GM21619 (cell line): Measurements from ENCODE around the gene GNAS.
"Not testable (repeated sequence)": the region's sequence is repeated elsewhere in the genome, so short reads cannot be mapped to it uniquely, and the experiment has no call there.

Experiments
- ATAC-seq: cut with Tn5 transposase; IDR thresholded peaks from one replicate; pipeline ENCODE4 v1.9.1; 2021; ENCODE audit not compliant: unreplicated experiment

GNAS gene

DNA sequence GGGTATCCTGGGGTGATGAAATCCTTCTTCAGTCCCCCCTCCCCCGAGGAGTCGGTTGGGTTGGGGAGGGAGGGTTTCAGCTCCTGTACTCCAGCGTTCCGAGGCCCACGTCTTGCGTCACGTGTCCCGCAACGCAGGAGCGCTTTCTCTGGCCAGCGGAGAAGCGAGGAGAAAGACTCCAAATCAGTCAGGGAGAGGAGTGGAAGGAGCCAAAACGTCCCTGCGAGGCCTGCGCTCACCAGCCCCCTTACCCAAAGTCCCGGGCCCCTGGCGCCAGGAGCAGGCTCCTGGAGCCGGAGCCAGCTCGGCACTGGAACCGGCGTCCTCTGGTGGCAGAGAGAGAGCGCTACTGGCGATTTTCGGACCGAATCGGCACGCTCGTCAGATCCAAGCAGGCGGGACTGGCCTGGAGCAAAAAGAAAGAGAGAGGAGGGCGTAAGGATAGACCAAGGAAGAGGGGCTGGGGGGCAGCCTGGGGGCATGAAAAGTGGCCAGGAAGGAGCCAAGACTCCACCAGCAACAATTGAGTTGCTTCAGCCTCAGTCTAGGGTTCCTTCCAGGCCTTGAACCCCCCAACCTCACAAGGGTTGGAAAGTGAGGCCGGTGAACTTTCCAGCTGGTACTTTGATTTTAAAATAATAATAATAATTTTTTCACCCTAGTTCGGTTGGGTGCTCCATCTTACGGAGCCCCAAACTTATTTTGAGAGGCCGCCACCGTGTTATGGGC lies at the start of gene GNAS:
Gene GNAS (plus strand): TSS at position 174 of the 729 bp plus-strand sequence.
- no peak for ATAC-seq

DNA sequence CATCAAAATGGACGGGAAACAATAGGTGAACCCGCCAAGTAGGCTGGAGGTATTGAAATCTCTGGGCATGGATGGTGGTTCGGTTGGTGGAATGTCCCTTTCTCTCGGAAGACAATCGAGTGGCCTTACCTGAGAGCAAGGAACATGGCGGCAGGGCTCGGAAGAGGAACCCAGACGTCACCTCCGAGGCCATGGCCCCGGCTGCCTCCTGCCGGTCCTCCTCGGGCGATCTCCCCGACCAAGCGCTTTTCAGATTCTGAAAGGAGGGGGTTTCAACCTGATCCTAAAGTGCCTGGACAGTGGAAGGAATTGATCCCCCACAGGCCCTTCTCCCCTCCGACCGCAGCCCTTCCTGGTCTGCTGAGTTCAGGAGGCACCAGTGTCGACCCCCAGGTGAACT lies 49.0 kb upstream of the GNAS start:
- ATAC-seq: no peak

DNA sequence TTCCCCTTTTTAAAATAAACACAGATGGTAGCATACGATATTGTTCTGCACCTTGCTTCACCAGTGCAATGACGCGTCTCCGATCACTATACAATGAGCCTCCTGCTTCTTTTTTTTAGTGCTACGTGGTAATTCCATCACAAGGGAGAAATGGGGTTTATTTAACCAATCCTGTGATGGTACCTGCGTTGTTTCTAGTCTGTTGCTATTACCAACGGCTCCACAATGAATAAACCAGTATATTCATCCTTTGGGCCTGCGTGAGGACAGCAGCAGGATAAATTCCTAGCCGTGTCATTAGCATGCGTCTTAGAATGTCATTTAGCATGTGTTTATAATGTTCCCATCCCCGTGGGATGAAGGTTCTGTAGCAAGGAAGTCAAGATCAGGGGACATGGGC lies 44.7 kb upstream of the GNAS start:
- no peak for ATAC-seq

DNA sequence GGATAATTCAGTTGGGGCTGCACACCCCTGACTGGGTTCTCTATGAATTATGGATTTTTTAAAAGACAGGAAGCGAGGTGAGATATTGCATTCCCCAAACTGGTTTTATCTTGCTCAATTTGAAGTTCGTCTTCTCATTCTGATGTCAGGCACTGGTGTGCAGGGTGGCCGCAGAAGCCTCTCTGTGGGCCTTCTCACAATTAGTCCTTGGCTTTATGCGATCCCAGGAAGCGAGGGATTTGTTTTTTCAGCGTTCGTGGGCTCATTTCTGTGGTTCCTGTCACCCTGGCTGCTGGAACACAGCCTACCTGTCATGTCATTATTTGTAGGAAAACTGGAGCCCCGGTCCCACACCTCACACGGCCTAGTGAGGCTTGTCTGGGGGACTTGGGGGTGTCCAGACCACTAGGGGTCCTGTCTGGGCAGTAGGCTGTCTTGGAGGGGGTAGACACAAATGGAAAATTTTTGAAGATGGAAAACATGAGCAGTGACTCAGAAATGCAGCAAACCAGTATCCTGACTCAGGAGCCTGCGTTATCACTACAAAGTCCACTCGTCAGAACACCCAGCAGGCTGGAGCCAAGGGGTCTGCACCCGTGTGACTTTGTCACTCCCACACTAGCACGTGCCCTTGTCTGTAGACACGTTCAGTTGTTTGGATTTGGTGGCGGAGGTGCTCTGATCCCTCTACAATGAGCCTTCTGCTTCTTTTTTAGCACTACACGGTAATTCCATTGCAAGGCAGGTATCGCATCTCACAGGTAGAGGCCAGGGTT lies 44.1 kb upstream of the GNAS start:
- no peak for ATAC-seq

DNA sequence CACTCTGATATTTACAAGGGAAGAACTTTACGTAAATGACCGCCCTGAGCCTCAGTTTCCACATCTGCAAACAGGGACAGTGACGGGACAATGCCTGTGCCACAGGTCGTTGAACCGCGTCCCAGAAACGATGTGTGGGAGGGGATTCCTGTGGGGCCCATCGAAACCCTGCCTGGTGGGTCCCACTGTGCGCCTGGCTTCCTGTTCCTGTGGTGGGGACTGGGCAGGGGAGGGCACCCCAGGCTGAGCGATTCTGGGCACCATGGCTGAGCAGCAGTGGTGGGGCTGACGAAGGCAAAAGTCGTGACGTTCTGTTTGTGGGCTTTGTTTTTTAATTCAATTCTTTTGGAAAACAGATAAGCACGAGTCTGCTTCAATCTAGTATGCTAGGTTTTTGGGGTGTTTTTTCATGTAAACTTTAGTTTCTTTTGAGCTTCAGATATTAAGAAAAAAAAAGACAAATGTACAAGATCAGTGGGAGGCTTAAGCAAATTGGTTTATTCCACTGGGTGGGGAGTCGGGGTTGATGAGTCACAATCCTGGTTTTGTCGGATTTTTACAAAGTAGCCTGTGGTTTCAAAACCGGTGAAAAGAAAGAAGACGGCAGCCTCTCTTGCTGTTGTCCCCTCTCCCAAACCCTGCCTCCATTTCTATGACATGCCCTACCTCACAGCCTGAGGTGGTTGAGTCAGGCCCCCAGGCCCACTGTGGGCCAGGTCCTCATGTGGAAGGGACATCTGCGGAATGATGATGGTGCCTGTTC lies 42.2 kb upstream of the GNAS start:
- ATAC-seq: no peak

DNA sequence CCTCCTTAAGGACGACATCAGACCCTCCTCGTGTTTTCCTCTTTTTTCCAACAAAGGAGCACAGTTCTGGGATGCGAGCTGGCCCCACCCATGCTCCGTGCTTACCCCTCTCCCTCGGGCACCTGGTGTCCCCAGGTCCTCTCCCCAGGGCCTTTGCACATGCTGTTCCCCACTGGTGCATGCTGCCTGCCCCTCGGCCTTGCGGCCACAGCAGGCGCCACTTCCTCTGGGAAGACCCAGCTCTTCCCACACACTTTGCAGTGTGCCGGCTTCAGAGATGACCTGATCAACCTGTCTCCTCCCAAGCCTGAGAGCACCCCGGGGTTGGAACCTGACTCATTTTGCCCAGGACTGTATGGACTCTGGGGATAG lies 41.7 kb upstream of the GNAS start:
- ATAC-seq: no peak

DNA sequence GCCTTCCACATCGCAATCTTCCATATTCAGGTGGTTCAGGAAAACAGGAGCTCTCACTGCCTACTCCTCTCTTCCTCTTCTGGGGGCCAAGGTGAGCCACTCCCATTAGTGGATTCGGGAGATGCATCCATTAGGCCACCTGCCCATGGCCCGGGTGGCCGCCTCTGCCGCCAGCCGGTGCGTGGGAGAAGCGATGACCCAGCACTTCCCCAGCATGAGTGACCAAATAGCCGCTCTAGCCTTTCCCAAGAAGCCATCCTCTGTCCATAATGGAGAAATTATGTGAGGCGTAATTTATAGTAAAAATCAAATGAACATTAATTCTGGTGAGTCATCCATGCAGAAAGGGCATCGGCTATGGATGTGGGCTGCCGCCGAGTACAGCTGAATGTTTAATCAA lies 41.2 kb upstream of the GNAS start:
- no peak for ATAC-seq

DNA sequence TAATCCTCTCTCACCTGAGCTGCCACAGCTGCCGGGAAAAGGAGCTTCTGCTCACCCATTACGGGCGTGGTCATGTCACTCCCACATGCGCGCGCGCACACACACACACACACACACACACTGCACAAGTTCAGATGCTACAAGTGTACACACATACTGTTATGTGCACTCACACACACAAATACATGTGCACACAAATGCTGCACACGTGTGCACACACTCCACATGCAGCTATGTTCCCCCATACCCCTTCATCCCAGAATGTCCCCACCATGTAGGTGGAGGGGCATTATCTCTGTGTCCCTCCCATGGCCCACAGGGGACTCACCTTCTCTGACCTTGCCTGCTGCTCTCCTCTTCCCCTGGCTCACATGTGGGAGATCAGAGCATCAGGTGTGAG lies 39.1 kb upstream of the GNAS start:
- no peak for ATAC-seq

DNA sequence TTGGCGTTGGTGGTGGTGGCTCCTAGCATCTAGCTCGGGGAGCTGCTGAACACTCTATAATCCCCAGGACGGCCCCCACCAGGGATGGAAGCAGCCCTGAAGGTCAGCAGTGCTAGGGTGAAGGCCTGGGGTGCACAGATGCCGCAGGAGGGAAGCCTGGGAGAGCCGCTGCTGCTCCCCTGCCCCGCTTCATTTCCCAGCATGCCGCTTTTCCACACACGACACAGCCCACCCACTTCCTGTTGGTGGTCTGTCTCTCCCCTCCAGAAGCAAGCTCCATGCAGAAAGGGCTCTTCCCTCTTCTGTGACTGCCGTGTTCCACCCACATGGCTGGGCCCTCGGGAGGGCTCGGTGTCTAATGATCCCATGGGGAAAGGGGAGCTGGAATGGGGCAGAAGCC lies 37.1 kb upstream of the GNAS start:
- ATAC-seq: no peak

DNA sequence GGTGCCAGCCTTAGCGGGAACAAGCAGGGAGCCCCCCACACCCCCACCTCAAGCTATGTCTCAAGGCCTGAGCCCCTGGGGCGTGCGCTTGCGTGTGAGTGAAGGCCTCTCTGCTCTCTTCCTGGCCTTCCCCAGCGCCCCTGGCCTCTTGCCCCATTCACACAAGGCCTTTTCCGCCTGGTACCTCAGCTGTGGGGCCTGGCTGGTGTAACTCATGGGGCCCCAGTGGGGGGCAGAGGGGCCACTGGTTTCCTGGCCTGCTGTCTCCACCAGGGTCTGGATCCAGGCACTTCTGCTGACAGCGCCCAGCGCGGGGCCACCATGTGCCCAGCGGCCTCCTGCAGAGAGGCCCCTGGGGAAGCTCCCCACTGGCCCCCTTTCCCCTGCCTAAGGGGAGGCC lies 36.5 kb upstream of the GNAS start:
- ATAC-seq: no peak

DNA sequence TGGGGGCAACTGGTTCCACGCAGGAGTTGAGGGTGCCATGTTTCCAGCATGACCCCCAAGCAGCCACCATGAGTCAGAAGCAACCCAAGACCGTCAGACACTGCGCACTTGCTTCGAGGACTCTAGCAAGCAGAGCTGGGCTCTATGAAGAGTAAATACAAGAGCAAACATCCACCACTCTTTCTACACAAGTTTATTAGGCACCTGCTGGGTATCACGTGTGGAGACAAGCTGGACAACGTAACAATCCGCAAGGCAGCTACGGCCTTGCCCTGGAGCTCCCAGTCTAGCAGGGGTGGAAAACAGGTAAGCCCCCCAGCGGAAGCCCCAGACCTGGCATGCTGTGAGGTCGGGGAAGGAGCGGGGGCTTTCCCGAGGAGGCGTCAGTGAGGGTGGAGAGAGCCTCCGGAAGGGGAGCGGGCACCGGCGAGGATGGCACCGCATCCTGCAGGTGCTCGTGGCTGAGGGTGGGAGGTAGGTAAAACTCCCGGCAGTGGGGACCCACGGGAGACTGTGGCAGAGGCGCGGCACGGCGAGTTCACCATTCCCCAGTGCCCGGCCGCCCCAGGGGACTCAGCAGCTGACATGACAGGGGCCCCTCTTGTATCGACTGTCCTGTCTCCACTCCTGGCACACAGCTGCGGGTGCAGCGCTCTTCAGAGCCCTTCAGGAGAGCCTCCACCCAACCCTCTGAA lies 35.4 kb upstream of the GNAS start:
- no peak for ATAC-seq

DNA sequence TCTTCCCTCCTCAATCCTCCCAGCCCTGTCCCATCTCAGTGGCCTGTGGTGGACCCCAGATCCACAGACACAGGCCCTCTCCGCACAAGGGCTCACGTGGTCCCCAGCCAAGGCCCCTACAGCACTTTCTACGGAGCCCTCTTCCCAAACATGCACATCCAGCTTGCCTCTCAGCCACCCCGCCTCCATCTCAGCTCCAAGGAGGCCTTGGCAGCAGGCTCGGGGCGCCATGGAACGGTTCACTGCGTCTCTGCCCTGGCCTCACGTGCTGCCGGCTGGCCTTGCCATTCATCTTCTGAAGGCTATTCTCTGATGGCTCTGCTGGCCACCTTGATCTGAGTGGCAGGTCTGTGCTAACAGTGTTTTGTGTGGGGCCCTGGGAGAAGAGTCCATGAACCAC lies 34.8 kb upstream of the GNAS start:
- ATAC-seq: no peak

DNA sequence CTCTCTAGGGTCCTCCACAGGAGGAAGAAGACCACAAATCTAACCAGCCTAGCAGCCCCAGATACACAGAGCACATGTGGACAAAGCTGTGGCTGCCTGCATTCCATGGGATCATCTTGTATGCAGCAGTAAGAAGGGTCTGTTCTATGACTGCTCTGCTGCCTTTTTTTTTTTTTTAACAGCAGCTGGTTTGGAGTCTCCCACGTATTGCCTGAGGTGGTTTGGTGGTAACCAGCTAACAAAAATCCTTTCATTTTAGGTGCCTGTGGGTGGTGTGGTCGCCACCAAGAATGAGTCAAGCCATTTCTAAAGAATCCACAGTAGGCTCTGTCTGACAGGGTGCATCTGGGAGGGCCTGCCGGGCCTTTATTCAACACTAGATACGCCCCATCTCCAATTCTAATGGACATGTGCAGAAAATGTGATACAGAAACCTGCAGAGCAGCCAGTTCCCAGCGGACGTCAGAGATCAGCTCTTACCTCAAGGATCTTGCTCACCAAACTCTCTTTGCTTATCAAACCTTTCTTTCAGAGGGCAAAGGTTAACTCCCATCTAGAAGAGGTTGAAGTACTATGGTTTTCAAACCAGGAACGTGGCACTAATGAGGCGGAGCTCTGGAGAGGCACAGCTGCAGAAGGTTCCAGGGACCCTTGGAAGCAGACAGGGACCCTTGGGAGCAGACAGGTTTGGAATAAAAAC lies 33.8 kb upstream of the GNAS start:
- ATAC-seq: no peak

DNA sequence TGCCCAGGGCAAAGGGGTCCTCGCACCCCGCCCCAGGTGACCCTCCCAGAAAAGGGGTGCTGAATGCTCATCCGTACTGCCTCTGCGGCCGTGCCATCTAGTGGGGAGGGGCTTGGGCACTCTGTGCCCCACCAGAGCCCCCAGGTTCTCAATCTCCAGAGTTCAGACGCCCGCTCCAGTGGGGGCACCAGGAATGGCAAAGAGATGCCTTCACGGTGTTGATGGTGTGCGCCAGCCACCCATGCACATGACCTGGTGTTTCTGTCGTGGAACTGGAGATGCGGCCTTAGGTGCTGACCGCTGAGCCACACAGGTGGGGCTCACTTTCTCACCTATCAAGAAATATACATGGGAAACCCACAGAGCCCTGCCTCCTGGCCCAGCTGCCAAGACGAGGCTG lies 32.6 kb upstream of the GNAS start:
- ATAC-seq: no peak

DNA sequence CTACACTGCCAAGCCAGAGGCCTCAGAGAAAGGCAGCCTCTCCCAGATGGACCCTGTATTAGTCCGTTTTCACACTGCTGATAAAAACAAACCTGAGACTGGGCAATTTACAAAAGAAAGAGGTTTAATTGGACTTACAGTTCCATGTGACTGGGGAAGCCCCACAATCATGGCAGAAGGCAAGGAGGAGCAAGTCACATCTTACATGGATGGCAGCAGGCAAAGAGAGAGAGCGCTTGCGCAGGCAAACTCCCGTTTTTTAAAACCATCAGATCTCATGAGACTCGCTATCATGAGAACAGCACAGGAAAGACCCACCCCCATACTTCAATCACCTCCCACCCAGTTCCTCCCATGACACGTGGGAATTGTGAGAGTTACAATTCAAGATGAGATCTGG lies 32.0 kb upstream of the GNAS start:
- ATAC-seq: not testable (repeated sequence)

DNA sequence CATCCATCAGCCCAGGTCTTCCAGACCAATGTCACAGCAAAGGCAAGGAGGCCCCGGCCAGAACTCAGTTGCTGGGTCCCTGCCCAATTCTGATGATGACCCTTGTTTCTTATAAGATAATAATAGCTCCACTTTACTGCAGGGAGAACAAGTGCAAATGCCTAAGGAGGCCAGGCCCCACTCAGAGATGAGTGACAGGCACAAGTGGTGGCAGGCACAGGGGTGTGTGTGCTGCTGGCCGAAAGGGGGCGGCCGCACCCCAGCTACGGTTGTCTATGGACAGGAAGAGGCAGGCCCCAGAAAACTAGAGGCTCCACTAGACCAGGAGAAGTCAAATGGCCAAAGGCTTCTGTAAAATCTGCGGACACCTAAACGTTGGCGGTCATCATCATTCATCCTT lies 30.4 kb upstream of the GNAS start:
- no peak for ATAC-seq

DNA sequence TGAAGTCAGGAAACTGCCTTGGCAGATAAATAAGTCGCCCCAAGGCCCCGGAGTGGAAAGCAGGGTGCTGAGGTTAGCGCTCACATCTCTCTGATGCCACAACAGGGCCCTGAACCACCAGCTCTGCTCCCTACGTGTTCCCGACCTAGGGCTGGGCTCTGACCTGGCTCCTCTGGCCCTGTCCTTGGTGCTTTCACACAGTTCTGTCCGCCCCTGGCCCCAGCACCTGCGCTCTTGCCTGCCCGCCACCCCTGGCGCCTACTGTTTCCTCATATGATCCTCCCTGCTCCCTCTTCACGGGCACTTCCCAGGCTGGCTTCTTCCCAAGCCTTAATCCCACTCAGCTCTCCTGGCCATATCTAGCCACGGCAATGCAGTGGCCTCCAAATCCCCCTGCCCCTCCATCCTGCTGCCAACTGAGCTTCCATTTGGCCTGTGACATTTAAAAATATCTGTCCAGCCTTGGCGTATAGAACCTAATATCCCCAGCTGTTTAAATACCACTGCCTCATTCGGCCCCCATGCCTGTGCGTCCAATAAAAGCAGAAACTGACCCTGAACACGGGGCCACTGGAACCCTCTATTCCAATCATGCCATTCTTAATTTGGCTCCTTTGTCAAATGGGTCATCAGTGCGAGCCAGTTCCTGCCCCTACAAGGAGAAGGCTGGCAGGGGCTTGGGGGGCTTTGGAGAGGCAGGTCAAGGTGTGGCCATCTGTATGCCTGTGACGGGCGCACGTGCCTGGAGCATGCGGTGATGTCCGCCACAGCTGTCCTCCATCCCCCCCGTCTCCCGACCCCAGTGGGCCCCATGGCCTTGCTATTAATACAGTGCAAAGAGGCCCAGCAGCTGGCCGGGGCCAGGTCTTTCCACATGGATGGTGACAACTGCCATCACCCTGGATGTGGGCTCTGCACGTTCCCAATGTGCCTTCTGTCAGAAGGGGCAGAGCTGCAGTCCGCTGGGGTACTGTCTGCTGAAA lies 29.5 kb upstream of the GNAS start:
- no peak for ATAC-seq

DNA sequence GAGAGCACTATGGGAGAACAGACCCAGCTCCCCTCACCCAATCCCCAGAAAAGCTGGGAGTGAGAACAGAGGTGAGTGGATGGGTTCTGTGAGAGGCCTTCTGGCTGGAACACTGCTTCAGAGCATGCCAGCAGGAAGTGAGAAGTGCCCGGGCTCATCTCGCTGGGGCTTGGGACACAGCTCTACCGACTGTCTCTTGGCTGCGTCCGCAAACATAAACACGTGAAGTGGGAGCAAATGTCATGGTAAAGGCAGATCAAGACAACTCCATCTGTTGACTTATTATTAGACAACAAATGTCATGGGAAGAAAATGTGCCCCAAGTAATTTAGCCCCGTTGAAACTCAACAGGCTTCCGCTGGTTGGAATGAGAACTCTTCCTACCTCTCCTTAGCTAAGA lies 27.7 kb upstream of the GNAS start:
- ATAC-seq: no peak

DNA sequence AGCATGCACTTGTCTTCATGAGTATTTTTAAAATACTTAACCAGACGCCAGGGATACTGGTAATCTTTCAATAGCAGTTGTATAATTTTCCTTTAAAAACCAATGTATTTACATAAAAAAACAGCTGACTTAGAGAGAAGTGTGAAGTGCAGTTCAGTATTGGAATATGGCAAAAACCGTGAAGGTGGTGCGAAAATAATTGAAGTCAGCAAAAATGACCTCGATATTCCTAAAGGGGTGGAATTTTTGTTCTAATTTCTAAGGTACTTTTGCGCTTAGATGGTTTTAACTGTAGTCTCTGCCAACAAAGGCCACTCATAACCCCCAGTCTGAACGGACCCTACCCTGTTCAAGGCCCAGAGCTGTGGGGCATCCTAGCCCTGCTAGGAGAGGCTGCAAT lies 27.1 kb upstream of the GNAS start:
- ATAC-seq: no peak

DNA sequence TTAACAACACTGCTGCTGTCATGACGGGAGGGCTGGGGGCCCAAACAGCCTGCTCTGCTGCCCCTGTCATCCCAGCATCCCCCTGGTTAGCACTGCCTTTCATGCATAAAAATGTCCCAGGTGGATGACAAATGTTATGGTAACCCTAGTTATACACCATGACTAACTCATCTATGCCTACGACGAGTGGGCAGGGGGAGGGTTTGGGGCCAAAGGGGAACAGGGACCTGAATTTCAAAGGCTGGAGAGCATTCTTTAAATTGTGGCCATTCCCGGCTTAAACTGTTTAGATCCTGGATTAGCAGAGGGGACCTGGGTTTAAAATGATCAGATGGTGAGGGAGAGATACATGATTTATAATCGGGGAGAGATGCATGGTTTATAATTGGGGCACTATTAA lies 26.2 kb upstream of the GNAS start:
- ATAC-seq: no peak
